ENCODE measurements around the gene LUC7L. TPM values are rescaled to one million over a fixed set of nuclear protein-coding genes. Genes with fewer than 3 reads are reported as not detected.
"Not testable (repeated sequence)": the region's sequence is repeated elsewhere in the genome, so short reads cannot be mapped to it uniquely, and the experiment has no call there.

The LUC7L gene
- total RNA-seq, 1 experiment from 2014 or later, result 45.1 TPM

DNA sequence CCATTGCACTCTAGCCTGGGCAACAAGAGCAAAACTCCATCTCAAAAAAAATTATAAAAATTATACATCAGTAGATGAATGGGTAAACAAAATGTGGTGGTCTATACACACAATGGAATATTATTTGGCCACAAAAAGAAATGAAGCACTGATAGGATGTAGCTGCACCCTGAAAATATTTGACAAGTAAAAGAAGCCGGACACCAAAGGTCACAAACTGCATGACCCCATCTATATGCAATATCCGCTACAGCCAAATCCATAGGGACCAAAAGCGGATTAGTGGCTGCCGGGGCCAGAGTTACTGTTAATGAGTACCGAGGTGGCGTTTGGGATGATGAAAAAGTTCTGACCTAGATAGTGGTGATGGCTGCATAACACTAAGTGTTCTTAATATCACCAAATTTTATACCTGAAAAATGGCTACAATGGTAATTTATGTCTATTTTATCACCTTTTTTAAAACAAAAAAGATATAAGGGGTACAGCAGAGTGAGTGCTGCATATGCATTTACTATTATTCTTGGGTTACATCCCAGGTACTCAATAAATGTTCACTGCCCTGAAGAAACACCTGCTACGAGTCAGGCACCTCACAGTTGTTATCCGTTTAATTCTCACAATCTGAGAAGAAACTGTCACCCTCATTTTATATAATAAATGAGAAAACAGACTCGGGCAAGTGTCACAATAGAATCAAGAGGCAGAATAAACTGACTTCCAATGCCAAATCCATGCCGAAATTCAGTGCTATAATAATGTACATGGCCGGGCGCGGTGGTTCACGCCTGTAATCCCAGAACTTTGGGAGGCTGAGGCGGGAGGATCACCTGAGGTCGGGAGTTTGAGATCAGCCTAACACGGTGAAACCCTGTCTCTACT lies 49.8 kb downstream of the LUC7L start:
- no peak overlapping the region for H3K4me3 ChIP-seq
- H3K27me3 ChIP-seq, result peaks cover 53% of the 10 kb centered on the region
- H3K9me3 ChIP-seq, result no peaks in the 10 kb centered on the region
- no peak for DNase-seq
- H3K36me3 ChIP-seq, result peaks cover 8% of the 10 kb centered on the region

DNA sequence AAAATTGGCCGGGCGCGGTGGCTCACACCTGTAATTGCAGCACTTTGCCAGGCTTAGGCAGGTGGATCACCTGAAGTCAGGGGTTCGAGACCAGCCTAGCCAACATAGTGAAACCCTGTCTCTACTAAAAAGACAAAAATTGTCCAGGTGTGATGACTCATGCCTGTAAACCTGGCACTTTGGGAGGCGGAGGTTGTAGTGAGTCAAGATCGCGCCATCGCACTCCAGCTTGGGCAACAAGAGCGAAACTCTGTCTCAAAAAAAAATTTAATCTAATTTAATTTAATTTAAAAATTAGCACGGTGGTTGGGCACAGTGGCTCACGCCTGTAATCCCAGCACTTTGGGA lies 50.6 kb downstream of the LUC7L start:
- H3K9me3 ChIP-seq, result no peaks in the 10 kb centered on the region
- no peak for DNase-seq
- H3K4me3 ChIP-seq, result no peak overlapping the region
- H3K27me3 ChIP-seq, result peaks cover 55% of the 10 kb centered on the region
- H3K36me3 ChIP-seq, result 0 out of 2 replicates have a peak, but pooled peaks cover 5% of the 10 kb centered on the region

DNA sequence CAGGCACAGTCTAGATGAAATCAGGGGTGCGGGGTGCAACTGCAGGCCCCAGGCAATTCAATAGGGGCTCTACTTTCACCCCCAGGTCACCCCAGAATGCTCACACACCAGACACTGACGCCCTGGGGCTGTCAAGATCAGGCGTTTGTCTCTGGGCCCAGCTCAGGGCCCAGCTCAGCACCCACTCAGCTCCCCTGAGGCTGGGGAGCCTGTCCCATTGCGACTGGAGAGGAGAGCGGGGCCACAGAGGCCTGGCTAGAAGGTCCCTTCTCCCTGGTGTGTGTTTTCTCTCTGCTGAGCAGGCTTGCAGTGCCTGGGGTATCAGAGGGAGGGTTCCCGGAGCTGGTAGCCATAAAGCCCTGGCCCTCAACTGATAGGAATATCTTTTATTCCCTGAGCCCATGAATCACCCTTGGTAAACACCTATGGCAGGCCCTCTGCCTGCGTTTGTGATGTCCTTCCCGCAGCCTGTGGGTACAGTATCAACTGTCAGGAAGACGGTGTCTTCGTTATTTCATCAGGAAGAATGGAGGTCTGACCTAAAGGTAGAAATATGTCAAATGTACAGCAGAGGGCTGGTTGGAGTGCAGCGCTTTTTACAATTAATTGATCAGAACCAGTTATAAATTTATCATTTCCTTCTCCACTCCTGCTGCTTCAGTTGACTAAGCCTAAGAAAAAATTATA lies 51.1 kb downstream of the LUC7L start:
- Histone ChIP-seq H3K4me3 (no peak overlapping the region), H3K9me3 (no peaks in the 10 kb centered on the region), H3K27me3 (peaks cover 59% of the 10 kb centered on the region), H3K36me3 (0 out of 2 replicates have a peak, but pooled peaks cover 5% of the 10 kb centered on the region)
- DNase-seq, result no peak

DNA sequence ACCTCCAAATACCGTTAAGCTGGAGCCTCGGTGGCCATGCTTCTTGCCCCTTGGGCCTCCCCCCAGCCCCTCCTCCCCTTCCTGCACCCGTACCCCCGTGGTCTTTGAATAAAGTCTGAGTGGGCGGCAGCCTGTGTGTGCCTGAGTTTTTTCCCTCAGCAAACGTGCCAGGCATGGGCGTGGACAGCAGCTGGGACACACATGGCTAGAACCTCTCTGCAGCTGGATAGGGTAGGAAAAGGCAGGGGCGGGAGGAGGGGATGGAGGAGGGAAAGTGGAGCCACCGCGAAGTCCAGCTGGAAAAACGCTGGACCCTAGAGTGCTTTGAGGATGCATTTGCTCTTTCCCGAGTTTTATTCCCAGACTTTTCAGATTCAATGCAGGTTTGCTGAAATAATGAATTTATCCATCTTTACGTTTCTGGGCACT lies 51.8 kb downstream of the LUC7L start:
- H3K9me3 ChIP-seq, result no peaks in the 10 kb centered on the region
- 0 out of 2 replicates have a peak, but pooled peaks cover 5% of the 10 kb centered on the region for H3K36me3 ChIP-seq
- H3K27me3 ChIP-seq, result peaks cover 59% of the 10 kb centered on the region
- no peak for DNase-seq
- no peak overlapping the region for H3K4me3 ChIP-seq

DNA sequence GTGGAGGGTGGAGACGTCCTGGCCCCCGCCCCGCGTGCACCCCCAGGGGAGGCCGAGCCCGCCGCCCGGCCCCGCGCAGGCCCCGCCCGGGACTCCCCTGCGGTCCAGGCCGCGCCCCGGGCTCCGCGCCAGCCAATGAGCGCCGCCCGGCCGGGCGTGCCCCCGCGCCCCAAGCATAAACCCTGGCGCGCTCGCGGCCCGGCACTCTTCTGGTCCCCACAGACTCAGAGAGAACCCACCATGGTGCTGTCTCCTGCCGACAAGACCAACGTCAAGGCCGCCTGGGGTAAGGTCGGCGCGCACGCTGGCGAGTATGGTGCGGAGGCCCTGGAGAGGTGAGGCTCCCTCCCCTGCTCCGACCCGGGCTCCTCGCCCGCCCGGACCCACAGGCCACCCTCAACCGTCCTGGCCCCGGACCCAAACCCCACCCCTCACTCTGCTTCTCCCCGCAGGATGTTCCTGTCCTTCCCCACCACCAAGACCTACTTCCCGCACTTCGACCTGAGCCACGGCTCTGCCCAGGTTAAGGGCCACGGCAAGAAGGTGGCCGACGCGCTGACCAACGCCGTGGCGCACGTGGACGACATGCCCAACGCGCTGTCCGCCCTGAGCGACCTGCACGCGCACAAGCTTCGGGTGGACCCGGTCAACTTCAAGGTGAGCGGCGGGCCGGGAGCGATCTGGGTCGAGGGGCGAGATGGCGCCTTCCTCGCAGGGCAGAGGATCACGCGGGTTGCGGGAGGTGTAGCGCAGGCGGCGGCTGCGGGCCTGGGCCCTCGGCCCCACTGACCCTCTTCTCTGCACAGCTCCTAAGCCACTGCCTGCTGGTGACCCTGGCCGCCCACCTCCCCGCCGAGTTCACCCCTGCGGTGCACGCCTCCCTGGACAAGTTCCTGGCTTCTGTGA lies 52.5 kb downstream of the LUC7L start, which contains the start of gene HBA1:
Gene HBA1, plus strand, starts transcription at position 204 of the 906 bp plus-strand sequence. Its CDS starts 37 bp downstream, at position 241.
- H3K27me3 ChIP-seq, result peaks cover 61% of the 10 kb centered on the region

DNA sequence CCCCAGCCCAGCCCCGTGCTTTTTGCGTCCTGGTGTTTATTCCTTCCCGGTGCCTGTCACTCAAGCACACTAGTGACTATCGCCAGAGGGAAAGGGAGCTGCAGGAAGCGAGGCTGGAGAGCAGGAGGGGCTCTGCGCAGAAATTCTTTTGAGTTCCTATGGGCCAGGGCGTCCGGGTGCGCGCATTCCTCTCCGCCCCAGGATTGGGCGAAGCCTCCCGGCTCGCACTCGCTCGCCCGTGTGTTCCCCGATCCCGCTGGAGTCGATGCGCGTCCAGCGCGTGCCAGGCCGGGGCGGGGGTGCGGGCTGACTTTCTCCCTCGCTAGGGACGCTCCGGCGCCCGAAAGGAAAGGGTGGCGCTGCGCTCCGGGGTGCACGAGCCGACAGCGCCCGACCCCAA lies 53.2 kb downstream of the LUC7L start:
- not testable (repeated sequence) for DNase-seq, H3K9me3 ChIP-seq
- peaks cover 65% of the 10 kb centered on the region for H3K27me3 ChIP-seq

More for the DNA sequence above, 52.5 kb downstream of the LUC7L start, which contains the start of gene HBA1:
- H3K9me3 ChIP-seq, H3K36me3 ChIP-seq, H3K4me3 ChIP-seq, DNase-seq: not testable (repeated sequence)

DNA sequence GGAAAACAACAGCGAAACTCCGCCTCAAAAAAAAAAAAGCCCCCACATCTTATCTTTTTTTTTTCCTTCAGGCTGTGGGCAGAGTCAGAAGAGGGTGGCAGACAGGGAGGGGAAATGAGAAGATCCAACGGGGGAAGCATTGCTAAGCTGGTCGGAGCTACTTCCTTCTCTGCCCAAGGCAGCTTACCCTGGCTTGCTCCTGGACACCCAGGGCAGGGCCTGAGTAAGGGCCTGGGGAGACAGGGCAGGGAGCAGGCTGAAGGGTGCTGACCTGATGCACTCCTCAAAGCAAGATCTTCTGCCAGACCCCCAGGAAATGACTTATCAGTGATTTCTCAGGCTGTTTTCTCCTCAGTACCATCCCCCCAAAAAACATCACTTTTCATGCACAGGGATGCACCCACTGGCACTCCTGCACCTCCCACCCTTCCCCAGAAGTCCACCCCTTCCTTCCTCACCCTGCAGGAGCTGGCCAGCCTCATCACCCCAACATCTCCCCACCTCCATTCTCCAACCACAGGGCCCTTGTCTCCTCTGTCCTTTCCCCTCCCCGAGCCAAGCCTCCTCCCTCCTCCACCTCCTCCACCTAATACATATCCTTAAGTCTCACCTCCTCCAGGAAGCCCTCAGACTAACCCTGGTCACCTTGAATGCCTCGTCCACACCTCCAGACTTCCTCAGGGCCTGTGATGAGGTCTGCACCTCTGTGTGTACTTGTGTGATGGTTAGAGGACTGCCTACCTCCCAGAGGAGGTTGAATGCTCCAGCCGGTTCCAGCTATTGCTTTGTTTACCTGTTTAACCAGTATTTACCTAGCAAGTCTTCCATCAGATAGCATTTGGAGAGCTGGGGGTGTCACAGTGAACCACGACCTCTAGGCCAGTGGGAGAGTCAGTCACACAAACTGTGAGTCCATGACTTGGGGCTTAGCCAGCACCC lies 54.0 kb downstream of the LUC7L start:
- no peaks in the 10 kb centered on the region for H3K9me3 ChIP-seq
- H3K36me3 ChIP-seq, result no peaks in the 10 kb centered on the region
- peaks cover 63% of the 10 kb centered on the region for H3K27me3 ChIP-seq
- no peak for DNase-seq
- H3K4me3 ChIP-seq, result no peak overlapping the region

More for the DNA sequence above, 53.2 kb downstream of the LUC7L start:
- H3K4me3 ChIP-seq, H3K36me3 ChIP-seq: not testable (repeated sequence)

DNA sequence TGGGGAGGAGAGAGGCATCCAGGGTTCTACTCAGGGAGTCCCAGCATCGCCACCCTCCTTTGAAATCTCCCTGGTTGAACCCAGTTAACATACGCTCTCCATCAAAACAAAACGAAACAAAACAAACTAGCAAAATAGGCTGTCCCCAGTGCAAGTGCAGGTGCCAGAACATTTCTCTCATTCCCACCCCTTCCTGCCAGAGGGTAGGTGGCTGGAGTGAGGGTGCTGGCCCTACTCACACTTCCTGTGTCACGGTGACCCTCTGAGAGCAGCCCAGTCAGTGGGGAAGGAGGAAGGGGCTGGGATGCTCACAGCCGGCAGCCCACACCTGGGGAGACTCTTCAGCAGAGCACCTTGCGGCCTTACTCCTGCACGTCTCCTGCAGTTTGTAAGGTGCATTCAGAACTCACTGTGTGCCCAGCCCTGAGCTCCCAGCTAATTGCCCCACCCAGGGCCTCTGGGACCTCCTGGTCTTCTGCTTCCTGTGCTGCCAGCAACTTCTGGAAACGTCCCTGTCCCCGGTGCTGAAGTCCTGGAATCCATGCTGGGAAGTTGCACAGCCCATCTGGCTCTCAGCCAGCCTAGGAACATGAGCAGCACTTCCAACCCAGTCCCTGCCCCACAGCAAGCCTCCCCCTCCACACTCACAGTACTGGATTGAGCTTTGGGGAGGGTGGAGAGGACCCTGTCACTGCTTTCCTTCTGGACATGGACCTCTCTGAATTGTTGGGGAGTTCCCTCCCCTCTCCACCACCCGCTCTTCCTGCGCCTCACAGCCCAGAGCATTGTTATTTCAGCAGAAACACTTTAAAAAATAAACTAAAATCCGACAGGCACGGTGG lies 55.1 kb downstream of the LUC7L start:
- H3K36me3 ChIP-seq, H3K4me3 ChIP-seq, H3K9me3 ChIP-seq: not testable (repeated sequence)
- H3K27me3 ChIP-seq, result peaks cover 53% of the 10 kb centered on the region
- peak; percentile 46 for DNase-seq

DNA sequence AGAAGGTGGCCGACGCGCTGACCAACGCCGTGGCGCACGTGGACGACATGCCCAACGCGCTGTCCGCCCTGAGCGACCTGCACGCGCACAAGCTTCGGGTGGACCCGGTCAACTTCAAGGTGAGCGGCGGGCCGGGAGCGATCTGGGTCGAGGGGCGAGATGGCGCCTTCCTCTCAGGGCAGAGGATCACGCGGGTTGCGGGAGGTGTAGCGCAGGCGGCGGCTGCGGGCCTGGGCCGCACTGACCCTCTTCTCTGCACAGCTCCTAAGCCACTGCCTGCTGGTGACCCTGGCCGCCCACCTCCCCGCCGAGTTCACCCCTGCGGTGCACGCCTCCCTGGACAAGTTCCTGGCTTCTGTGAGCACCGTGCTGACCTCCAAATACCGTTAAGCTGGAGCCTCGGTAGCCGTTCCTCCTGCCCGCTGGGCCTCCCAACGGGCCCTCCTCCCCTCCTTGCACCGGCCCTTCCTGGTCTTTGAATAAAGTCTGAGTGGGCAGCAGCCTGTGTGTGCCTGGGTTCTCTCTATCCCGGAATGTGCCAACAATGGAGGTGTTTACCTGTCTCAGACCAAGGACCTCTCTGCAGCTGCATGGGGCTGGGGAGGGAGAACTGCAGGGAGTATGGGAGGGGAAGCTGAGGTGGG lies 55.9 kb downstream of the LUC7L start:
- H3K36me3 ChIP-seq, H3K9me3 ChIP-seq, DNase-seq, H3K4me3 ChIP-seq: not testable (repeated sequence)
- H3K27me3 ChIP-seq, result peaks cover 45% of the 10 kb centered on the region

DNA sequence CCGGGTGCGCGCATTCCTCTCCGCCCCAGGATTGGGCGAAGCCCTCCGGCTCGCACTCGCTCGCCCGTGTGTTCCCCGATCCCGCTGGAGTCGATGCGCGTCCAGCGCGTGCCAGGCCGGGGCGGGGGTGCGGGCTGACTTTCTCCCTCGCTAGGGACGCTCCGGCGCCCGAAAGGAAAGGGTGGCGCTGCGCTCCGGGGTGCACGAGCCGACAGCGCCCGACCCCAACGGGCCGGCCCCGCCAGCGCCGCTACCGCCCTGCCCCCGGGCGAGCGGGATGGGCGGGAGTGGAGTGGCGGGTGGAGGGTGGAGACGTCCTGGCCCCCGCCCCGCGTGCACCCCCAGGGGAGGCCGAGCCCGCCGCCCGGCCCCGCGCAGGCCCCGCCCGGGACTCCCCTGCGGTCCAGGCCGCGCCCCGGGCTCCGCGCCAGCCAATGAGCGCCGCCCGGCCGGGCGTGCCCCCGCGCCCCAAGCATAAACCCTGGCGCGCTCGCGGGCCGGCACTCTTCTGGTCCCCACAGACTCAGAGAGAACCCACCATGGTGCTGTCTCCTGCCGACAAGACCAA lies 56.8 kb downstream of the LUC7L start, which contains the start of gene HBA2:
Gene HBA2, plus strand, starts transcription at position 503 of the 568 bp plus-strand sequence. Its CDS starts 37 bp downstream, at position 540.
- not testable (repeated sequence) for H3K9me3 ChIP-seq, H3K36me3 ChIP-seq, H3K4me3 ChIP-seq, DNase-seq
- H3K27me3 ChIP-seq, result peaks cover 37% of the 10 kb centered on the region

DNA sequence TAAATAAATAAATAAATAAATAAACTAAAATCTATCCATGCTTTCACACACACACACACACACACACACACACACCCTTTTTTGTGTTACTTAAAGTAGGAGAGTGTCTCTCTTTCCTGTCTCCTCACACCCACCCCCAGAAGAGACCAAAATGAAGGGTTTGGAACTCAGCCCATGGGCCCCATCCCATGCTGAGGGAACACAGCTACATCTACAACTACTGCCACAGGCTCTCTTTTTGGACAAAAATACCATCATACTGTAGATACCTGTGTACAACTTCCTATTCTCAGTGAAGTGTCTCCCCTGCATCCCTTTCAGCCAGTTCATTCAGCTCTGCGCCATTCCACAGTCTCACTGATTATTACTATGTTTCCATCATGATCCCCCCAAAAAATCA lies 58.5 kb downstream of the LUC7L start:
- H3K4me3 ChIP-seq, result no peak overlapping the region
- no peaks in the 10 kb centered on the region for H3K9me3 ChIP-seq
- H3K36me3 ChIP-seq, result no peaks in the 10 kb centered on the region
- peaks cover 49% of the 10 kb centered on the region for H3K27me3 ChIP-seq
- DNase-seq, result no peak

DNA sequence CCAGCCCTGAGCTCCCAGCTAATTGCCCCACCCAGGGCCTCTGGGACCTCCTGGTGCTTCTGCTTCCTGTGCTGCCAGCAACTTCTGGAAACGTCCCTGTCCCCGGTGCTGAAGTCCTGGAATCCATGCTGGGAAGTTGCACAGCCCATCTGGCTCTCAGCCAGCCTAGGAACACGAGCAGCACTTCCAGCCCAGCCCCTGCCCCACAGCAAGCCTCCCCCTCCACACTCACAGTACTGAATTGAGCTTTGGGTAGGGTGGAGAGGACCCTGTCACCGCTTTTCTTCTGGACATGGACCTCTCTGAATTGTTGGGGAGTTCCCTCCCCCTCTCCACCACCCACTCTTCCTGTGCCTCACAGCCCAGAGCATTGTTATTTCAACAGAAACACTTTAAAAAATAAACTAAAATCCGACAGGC lies 59.2 kb downstream of the LUC7L start:
- peak; percentile 66 for DNase-seq
- peaks cover 50% of the 10 kb centered on the region for H3K27me3 ChIP-seq
- not testable (repeated sequence) for H3K4me3 ChIP-seq, H3K9me3 ChIP-seq, H3K36me3 ChIP-seq

DNA sequence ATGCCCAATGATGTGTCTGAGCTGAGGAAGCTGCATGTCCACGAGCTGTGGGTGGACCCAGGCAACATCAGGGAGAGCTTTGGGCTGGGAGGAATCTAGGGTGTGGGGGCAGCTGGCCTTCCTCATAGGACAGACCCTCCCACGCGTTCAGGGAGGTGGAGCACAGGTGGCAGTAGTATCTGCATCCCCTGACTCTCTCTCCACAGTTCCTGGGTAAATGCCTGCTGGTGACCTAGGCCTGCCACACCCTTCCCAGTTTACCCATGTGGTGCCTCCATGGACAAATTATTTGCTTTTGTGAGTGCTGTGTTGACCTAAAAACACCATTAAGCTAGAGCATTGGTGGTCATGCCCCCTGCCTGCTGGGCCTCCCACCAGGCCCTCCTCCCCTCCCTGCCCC lies 60.2 kb downstream of the LUC7L start:
- no peak for DNase-seq
- Histone ChIP-seq H3K4me3 (no peak overlapping the region), H3K36me3 (no peaks in the 10 kb centered on the region), H3K9me3 (no peaks in the 10 kb centered on the region), H3K27me3 (peaks cover 44% of the 10 kb centered on the region)

DNA sequence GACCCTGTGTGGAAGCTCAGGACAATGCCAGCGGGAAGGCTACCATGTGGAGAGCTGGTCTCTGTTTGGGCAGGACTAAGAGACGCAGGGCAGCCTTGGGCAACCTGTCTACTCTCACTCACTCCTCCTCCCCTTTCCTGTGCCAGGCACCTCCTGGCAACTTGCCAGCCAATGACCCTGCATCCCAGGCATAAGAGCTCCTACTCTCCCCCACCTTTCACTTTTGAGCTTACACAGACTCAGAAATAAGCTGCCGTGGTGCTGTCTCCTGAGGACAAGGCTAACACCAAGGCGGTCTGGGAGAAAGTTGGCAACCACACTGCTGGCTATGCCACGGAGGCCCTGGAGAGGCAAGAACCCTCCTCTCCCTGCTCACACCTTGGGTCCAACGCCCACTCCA lies 60.8 kb downstream of the LUC7L start:
- peaks cover 43% of the 10 kb centered on the region for H3K27me3 ChIP-seq
- no peaks in the 10 kb centered on the region for H3K9me3 ChIP-seq
- no peak for DNase-seq
- H3K4me3 ChIP-seq, result no peak overlapping the region
- H3K36me3 ChIP-seq, result no peaks in the 10 kb centered on the region

Measured in MG63 (cell line).